GM19397 (cell line): ENCODE data around the gene GABARAP.
A peak's percentile ranks its signal among the peaks of the same experiment; 100 is the strongest.

Experiments used
- ATAC-seq: cut with Tn5 transposase; IDR thresholded peaks from one replicate; pipeline ENCODE4 v1.9.1; 2021; ENCODE audit warnings: mild to moderate bottlenecking, moderate library complexity; ENCODE audit not compliant: unreplicated experiment

Gene GABARAP

DNA sequence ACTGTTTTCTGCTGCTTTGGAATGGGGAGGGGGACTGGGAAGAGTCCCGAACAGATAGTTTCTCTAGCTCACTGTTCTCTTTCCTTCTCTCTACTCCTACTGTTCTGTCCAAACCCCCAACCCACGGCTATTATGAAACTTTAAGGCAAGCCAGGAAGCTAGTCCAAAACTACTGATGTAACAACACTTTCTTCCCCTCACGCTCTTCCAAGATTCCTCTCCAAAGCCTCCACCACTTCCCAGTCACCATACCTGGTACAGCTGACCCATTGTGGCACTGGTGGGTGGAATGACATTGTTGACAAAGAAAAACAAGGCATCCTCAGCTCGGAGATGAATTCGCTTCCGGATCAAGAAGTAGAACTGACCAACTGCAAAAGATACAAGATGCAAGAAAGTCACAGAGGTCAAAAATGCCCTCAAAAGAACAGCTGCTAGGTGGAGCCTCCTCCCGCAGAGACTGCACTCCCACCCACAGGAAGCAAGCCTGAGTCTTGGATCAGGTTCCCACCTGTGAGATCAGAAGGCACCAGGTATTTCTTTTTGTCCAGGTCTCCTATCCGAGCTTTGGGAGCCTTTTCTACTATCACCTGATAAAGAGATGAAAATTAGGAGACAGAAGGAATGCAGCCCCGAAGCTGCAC, 1.0 kb downstream of the GABARAP start:
- ATAC-seq: no peak

DNA sequence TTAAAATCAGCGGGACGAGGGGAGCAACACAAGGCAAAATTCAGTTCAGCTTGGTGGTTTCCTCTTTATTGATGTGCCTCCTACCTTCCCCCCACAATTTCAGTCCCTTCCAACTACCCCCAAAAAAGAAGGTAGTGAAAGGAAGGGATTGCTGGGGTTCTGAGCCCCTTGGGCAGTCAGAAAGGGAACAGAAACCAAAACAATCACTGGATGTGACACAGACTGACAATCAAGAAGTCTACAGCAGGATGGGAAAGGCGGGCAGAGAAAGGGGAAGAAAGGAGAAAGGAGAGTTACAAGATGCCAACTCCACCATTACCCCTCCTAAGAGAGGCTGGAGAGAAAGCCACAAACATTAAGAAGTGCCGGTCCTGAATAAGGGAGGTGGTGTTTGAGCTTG, 1.9 kb downstream of the GABARAP start:
- no peak for ATAC-seq

- ATAC-seq: peak; percentile 55
These were observed 2.9 kb downstream of the GABARAP start, which contains the start of gene PHF23 for GRCh38 chr17:7239091-7240027. PHF23 (minus strand) TSS chr17:7239457; CDS start chr17:7239279, 178 bp downstream.

DNA sequence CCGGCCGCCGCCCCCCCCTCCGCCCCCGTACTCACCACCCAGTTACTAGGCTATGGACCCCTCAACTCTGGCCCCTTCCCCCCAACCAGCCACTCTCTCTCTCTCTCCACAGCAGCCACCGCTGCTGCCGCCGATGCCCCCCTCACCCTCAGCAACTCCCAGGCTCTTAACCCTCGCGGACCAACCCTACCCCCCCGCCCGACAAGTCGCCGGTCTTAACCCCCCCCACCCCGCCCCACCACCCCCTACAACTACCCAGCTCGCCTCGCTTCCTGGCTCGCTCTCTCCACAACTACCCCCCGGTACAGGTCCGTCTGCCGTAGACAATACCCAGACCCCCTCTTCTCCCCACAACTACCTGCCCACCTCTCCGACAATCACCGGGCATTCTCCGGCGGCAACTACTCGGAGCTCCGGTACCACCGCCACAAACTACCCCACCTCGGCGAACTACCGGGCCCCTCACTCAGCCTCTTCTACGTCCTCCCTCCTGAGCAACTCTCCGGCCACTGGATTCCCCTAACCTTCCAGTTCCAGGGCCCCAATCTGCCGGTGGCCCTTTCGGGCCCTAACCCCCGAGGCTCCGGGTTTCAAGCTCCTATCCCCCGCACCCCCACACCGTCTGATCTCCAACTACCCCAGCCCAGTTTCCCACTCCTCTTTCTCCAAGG, 3.7 kb downstream of the GABARAP start:
- no peak for ATAC-seq

- no peak for ATAC-seq
These were observed 4.4 kb downstream of the GABARAP start for GRCh38 chr17:7237761-7238419.

- no peak for ATAC-seq
These were observed 4.9 kb downstream of the GABARAP start for GRCh38 chr17:7237266-7237760.

DNA sequence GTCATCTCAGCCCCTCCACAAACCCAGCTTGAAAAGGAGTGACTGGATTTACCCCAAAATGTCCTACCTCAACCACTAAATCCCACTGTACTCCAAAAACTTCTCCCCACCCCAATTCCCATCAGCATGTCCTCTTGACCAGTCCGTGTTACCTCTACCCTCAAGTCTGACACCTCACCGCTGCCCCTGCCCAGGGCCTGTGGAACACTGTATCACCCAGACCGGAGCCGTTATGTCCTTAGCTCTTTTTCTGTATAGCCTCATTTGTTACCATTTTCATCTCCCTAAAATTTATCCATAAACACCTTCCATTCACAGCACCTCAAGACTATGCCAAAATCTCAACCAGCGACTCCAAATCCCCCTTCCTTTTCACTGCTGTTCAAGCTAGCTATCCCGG, 5.4 kb downstream of the GABARAP start:
- no peak for ATAC-seq

DNA sequence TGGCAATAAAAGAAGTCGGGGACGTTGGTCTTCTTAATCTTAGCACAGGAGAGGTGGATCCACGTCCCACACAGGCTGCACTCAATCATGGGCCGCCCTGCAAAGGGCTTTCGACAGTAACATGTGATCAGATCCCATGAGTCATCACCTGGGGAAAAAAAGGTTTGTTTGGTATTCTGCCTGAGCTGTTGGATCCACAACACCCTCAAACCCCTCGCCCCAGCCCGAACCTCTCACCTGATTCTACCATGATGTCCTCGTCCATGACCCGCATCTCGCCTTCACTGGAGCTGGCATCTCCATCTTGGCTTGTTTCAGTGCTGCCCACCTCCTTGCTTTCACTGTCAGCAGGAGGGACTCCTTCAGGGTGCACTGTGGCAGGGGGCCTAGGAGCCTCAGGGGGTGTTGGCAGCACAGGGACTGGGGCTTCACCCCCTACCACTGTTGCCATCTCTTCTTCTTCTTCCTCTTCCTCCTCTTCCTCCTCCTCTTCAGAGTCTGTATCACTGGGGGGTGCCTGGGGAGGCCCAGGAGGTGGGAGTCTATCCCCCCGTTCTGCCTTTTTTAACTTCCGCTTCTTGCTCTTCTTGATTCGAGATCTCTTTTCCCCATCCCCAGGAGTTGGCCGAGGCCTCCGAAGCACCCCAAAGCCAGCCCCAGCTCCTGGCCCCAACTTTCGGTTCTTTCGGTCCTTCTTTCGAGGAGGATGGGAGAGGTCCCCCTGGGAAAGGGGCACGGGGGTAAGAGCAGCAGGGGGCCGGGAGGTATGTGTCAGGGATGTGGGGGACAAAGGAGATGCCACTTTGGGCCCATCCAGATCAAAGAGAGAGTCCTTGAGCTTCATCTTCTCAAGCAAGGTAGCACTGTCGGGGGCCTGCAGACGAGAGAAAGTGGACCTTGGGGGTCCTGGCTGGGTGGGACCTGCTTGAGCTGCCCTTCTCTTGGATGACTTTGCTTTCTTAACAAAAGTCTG, 6.3 kb downstream of the GABARAP start:
- no peak for ATAC-seq

- peak; percentile 66 for ATAC-seq
These were observed 7.9 kb downstream of the GABARAP start, which contains the start of gene DVL2 for GRCh38 chr17:7234083-7234951. DVL2 (minus strand) TSS chr17:7234517; CDS start chr17:7234262, 255 bp downstream.

DNA sequence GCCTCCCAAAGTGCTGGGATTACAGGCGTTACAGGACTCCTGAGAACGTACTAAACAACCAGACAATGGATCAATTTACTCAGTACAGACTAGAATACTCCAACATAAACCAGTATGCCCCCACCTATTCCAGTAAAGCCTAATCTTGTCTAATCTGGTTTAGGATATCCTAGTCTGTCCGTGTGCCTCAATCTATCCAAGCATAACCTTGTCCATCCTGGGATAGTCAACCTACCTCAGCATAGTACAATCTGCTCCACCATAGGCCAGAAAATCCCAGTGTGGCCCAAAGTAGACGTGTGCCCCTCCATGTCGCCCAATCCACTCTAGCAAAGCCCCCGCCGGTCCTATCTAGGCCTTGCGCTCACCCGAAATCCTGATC, 8.6 kb downstream of the GABARAP start:
- no peak for ATAC-seq

- no peak for ATAC-seq
These were observed 10.1 kb downstream of the GABARAP start for GRCh38 chr17:7232114-7232513.

DNA sequence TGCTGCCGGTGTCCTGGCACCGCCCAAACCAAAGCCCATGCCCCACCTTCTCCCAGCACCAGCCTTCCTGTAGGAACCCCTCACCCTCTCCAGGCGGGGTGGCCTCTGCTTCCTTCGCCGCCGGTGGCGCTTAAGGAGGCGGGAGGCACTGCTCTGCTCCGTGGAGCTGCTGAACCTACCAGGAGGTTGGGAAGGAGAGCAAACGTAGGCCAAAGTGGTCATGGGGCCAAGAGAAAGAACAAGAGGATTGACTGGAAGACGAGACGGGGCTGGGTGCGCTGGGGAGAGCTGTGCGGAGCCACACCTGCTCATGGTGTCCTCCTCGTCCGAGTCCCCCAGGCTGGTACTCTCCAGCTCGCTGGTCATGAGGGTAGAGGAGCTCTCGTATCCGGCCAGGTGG, 12.7 kb downstream of the GABARAP start:
- ATAC-seq: no peak

DNA sequence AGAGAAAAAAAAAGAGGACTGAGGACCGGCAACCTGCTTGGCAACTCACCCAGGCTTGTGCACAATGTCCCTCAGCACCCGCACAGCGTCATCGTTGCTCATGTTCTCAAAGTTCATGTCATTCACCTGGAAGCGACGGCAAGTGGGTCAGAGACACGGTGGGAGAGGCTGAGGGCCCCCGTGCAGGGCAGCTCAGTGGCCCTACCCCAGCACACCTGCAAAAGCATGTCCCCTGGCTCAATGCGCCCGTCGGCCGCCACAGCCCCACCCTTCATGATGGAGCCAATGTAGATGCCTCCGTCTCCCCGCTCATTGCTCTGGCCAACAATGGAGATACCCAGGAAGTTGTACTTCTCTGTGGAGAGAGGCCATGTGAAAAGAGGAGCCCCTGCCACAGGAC, 13.3 kb downstream of the GABARAP start:
- no peak for ATAC-seq

- no peak for ATAC-seq
These were observed 15.2 kb downstream of the GABARAP start for GRCh38 chr17:7226721-7227710.

DNA sequence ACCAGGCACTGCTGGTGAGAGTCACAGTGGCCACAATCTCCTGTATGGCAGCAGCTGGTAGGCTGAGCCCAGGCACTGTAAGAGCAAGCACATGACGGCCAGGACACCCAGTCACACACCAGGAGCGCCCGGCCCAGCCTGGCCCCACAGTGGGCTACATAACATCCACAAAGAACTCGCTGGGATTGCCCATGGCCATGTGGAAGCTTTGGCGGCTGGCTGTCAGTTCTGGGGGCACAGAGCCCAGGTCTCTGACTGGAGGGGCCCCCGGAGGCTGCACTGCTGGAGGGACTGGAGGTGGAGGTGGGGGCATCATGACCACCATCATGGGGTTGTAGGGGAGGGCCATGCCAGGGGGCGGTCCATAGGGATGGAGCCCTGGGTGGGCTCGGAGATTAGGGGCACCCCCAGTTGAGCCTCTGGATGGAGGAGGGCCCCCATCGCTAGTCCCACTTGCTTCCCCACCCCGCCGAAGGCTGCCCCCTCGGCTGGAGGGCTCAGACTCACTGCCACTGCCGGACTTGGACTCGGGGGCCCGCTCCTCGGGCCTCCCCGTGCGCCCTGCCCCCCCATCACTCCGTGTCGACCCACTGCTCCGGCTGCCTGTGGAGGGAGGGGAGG, 16.4 kb downstream of the GABARAP start:
- no peak for ATAC-seq

DNA sequence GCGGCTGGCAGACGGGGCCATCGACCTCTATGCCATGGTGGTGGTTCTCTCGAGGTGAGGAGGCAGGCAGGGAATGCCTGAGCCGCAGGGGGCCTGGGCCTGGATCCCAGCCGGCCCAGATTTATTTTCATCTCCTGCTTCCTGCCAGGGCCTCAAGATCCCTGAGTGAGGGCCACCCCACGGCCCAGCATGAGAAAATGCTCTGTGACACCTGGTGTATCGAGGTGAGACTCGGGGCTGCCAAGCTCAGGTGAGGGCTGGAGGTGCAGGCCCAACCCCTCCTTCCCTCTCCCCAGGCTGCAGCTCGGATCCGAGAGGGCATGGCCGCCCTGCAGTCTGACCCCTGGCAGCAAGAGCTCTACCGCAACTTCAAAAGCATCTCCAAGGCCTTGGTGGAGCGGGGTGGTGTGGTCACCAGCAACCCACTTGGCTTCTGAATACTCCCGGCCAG, 17.6 kb downstream of the GABARAP start:
- ATAC-seq: no peak

DNA sequence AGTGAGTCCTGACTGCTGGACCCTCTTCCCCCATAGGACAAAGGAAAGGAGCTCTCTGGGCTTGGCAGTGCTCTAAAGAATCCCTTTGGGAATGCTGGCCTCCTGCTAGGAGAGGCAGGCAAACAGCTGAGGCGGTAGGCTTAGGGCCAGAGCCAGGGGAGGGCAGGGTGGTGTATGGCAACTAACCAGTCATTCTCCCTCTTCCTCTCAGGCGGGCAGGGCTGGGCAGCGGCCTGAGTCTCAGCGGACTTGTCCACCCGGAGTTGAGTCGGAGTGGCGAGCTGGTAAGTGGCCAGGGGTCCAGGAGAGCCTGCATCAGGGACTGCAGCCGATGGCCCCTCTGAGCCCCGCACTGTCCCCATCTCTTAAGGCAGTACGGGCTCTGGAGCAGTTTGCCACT, 18.1 kb downstream of the GABARAP start:
- ATAC-seq: no peak
